COLO668 (cell line): Measurements from ENCODE around the gene OR3A1.
"Not testable (repeated sequence)": the region's sequence is repeated elsewhere in the genome, so short reads cannot be mapped to it uniquely, and the experiment has no call there.

Experiments
- DNase-seq: peaks from one replicate; lab custom pipeline; 2025; ENCODE audit not compliant: unreplicated experiment; lab: John Stamatoyannopoulos, UW

Gene OR3A1, protein sequence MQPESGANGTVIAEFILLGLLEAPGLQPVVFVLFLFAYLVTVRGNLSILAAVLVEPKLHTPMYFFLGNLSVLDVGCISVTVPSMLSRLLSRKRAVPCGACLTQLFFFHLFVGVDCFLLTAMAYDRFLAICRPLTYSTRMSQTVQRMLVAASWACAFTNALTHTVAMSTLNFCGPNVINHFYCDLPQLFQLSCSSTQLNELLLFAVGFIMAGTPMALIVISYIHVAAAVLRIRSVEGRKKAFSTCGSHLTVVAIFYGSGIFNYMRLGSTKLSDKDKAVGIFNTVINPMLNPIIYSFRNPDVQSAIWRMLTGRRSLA

GRCh38 chr17:3298260-3298659, at the start of gene OR3A1:
TSS of gene OR3A1 (minus strand) at chr17:3298360. CDS start at chr17:3292582, 5,778 bp downstream.
- DNase-seq = no peak

GRCh38 chr17:3342782-3343181, 44.6 kb upstream of the OR3A1 start:
- DNase-seq = not testable (repeated sequence)

- no peak for DNase-seq
These were observed 37.7 kb upstream of the OR3A1 start for GRCh38 chr17:3335876-3336275.

DNA sequence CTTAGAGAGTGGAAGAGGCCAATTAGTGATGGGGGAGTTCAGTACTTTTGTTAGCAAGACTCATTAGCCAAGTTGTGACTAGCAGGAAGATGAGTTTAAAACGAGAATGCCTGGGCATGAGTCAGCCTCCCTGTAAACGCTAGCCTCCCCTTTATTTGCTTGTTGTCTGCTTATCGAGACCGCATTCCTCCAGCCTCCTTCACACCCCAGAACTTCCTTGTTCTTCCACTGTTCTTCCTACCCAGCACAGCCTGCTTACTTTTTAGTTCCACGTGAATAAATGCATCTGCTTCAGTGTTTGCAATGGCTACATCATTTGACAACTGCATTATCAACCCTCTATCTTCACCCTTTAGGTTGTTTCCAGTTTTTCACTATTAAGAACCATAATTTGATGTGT, 20.2 kb upstream of the OR3A1 start:
- DNase-seq = no peak

DNA sequence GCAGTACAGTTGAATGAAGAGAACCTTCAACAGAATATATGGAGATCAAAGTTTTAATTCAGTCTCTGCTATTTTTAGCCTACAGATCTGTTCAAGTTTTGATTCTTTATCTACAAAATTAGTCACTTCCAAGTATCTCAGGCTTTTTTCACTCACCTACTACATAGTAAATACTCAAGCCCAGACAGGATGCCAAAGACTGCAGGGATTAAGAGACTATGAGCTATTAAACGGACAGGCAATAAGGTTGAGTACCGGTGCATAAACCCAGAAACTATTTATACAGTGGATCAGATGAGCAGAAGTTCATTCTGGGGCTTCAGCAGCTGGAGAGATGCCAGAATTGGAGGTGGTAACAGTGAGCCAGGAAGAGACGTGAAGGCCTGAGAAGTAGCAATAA, 18.7 kb upstream of the OR3A1 start:
- no peak for DNase-seq

- no peak for DNase-seq
These were observed 10.4 kb upstream of the OR3A1 start for GRCh38 chr17:3308603-3309002.

GRCh38 chr17:3295632-3296031, 2.5 kb downstream of the OR3A1 start:
- DNase-seq = no peak

- DNase-seq = not testable (repeated sequence)
These were observed 4.6 kb downstream of the OR3A1 start for GRCh38 chr17:3293548-3293947.

GRCh38 chr17:3282901-3283300, 15.3 kb downstream of the OR3A1 start:
- no peak for DNase-seq

DNA sequence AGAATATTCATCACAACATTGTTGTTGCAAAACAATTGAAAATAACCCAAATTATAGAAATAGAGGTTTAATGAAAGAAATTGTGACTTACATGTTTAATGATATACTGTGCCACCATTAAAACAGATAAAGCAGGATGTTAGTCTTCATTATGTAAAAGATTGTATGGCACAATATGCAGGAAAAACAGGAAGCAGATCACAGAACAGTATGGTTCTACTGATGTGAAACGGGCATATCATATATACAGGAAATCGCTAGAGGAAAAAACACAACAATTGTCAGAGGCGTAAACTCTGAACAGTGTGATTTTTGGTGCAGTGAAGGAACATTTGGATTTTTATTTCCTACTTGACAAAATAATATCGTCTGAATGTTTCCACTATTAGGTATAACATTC, 22.0 kb downstream of the OR3A1 start:
- DNase-seq = no peak

DNA sequence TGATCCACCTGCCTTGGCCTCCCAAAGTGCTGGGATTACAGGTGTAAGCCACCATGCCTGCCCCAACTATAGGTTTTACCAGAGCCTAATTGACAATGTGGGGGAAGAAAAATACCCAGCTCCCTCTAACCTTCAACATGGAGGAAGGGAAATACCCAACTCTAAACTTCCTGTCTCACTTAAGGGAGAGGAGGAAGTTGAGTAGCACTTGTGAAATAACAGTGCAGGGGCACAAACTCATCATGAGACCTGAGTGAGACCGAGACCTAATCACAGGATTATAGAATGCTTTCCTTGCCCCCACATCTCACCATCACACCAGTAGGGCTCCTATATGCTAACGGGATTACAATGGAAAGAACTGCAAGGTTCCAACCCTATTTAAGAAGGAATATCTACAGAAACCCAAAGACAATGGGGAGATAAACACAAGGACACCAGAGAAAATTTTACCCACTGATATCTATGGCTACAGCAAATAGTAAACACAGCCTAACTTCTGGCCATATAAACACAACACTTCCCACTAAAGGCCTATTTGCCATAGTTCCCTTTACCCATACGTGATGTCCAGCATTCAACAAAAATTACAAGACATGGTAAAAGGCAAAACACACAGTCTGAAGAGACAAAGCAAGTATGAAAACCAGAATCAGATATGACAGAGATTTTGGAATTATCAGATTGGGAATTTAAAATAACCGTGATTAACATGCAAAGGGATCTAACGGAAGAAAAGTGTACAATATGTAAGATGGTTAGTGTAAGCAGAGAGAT, 26.9 kb downstream of the OR3A1 start:
- DNase-seq = no peak

DNA sequence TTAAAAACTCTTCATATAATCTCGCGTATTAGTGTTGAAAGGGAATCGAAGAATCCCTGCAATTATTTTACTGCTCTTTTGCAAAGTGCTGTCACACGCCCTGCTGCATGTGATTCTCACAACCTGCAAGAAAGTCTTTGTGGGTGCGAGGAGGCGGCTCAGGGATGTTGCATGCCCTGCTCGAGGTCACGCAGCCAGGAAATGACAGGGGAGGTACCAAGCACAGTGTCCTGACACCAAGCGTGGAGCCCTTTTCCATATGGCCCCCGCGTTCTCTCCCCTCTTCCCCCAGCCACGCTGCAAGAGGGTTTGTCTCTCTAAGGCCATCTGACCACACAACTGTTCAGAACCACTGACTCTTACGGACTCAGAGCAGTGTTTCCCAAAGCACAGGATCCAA, 37.6 kb downstream of the OR3A1 start:
- DNase-seq = no peak

- DNase-seq = no peak
These were observed 38.0 kb downstream of the OR3A1 start for GRCh38 chr17:3260163-3260562.

DNA sequence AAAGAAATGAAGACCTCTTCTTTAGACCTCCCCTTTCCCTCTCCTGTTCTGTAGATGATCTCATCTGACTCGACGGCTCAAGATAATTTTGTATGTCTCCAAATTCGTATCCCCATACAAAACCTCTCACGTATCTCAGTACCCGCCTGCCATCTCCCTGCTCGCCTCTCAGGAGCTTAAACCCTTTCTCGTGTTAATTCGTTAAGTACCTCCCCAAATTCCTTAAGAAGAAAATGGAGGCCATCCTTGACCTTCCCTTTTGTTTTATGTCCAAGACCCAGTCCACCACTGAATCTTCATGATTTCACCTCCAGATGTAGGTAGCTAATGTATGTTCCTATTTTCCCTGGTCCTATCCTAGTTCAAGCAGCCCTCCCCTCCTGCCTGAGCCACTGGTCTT, 41.6 kb downstream of the OR3A1 start:
- DNase-seq = no peak

DNA sequence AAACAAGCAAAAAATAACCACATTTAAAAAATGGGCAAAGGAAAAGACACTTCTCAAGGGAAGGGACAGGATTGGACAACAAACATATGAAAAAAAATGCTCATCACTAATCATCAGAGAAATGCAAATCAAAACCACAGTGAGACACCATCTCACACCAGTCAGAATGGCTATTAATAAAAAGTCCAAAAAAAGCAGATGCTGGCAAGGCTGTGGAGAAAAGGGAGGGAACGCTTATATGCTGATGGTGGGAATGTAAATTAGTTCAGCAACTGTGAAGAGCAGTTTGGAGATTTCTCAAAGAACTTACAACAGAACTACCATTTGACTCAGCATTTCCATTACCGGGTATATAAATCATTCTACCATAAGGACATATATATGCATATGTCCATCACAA, 49.1 kb downstream of the OR3A1 start:
- DNase-seq = not testable (repeated sequence)

DNA sequence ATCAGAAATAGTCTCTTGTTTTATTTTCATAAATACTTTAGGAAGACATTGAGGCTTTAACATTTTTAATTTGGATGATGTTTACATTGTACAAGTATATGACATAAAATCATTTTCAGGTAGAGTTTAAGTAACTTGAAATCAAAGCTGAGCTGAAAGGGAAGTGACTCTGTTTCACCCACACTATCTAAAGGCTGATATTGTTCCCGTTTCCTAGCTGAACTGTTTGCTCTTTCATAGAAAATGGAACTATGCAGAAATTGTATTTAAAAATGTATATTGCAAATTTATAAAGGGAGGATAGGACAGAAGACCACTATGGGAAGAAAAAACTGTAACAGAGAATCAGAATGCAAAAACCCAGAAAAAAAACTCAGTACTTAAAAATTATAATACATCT, 53.3 kb downstream of the OR3A1 start:
- DNase-seq = not testable (repeated sequence)

GRCh38 chr17:3241044-3241443, 57.1 kb downstream of the OR3A1 start:
- not testable (repeated sequence) for DNase-seq
